NK-92 (cell line): Measurements from ENCODE around the gene LZTS3.
"Not testable (repeated sequence)": the region's sequence is repeated elsewhere in the genome, so short reads cannot be mapped to it uniquely, and the experiment has no call there.

Experiments used
- DNase-seq: peaks from one replicate; lab custom pipeline; 2025; ENCODE audit not compliant: unreplicated experiment; lab: John Stamatoyannopoulos, UW

The LZTS3 gene

DNA sequence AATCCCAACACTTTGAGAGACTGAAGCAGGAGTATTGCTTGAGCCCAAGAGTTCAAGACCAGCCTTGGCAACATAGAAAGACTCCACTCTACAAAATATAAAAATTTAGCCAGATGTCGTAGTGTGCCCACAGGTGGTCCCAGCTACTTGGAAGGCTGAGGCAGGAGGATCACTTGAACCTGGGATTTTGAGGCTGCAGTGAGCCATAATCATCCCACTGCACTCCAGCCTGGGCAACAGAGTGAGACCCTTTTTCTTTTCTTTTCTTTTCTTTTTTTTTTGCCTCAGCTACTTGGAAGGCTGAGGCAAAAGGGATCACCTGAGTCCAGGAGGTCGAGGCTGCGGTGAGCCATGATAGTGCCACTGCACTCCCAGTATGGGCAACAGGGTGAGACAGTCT lies 31.6 kb downstream of the LZTS3 start:
- DNase-seq: no peak

DNA sequence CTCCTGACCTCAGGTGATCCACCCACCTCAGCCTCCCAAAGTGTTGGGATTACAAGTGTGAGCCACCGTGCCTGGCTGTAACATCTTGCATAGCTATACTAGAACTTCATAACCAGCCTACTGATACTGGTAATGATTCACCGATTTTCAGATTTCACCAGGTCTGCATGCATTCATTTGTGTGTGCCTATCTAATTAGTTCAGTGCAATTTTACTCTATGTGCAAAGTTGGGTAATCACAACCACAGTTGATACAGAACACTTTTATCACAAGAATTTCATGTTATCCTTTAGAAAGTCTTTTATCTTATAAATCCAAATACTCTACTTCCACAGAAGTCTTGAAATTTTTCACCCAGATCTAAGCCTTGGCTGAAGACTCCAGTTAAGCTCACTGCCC lies 35.9 kb downstream of the LZTS3 start:
- no peak for DNase-seq

DNA sequence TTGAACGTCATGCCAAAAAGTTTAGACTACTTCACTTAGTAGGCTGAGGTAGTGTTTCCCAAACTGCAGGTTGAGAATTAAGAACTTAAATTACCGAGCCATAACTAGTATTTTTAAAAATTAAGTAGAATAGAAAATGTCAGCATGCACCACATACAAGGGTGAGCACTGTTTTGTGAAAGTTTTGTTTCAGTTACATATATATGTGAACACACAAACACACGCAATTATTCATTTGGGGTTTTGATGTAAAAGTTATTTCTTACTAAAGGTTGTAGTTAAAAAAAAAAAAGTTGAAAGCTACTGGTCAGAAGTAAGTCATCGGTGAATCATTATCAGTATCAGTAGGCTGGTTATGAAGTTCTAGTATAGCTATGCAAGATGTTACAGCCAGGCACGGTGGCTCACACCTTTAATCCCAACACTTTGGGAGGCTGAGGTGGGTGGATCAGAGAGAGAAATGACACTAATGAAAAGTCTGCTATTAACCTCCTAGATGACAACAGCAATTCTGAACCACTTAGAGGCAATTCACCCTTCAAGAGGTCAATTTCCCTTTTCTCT lies 37.8 kb downstream of the LZTS3 start:
- no peak for DNase-seq

DNA sequence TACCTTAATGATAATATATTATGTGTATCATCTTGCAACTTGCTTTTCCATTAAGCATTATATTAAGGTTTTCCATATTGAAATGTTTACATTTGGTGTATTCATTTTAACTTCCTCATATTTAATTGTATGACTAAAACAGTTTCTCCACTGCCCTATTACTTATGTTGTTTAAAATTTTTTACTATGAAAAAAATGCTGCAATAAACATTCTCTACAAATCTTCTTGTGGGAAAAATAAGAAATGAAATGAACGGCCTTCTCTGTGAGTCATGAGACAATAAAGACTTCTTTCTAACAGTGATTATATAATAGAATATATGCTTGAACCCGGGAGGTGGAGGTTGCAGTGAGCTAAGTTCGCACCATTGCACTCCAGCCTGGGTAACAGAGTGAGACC lies 39.2 kb downstream of the LZTS3 start:
- no peak for DNase-seq

DNA sequence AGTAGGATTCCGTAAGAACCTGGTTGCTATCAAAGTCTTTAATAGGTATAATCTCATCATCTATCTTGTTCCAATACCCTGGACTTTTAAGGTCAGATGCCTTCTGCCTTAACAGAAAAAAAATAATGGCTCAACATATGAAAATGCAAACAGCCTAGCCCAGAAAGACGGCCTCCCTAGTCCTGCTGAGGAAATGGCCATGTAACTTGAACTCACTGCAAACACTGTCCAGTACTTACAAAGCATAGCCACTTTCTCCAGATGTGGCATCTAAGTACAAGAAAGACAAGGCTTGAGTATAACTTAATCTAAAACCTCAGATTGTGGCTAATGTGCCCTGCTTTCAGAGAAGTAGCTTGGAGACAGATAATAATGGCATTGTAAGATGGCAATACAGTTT lies 40.2 kb downstream of the LZTS3 start:
- no peak for DNase-seq

DNA sequence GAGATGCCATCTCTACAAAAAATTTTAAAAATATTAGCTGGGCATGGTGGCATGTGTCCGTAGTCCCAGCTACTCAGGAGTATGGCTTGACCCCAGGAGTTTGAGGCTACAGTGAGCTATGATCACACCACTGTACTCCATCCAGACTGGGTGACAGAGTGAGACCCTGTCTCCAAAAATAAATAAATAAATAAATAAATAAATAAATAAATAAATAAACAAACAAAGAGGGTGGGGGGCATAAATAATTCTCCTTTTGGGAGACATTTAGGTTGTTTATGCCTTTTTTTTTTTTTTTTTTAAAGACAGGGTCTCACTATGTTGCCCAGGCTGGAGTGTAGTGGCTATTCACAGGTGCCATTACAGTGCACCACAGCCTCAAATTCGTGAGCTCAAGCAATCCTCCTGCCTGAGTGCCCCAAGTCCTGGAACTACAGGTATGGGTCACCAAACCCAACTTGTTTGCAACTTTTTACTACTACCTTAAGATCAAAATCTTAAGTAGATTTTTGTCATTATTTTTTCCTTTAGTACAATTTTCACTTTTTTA lies 43.2 kb downstream of the LZTS3 start:
- DNase-seq: no peak

GRCh38 chr20:3129094-3129493 lies 44.3 kb downstream of the LZTS3 start:
- no peak for DNase-seq

GRCh38 chr20:3128275-3128984 lies 44.9 kb downstream of the LZTS3 start:
- DNase-seq: no peak

- DNase-seq: no peak
Measured at GRCh38 chr20:3126527-3126859, 46.9 kb downstream of the LZTS3 start.

DNA sequence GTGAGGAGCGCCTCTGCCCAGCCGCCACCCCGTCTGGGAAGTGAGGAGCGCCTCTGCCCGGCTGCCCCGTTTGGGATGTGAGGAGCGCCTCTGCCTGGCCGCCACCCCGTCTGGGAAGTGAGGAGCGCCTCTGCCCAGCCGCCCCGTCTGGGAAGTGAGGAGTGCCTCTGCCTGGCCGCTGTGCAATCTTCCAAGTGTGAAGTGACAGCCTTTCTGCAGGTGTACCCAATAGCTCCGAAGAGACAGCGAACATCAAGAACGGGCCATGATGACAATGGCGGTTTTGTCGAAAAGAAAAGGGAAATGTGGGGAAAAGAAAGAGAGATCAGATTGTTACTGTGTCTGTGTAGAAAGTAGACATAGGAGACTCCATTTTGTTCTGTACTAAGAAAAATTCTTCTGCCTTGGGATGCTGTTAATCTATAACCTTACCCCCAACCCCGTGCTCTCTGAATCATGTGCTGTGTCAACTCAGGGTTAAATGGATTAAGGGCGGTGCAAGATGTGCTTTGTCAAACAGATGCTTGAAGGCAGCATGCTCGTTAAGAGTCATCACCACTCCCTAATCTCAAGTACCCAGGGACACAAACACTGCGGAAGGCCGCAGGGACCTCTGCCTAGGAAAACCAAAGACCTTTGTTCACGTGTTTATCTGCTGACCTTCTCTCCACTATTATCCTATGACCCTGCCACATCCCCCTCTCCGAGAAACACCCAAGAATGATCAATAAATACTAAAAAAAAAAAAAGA lies 47.4 kb downstream of the LZTS3 start:
- DNase-seq: not testable (repeated sequence)

GRCh38 chr20:3124773-3125560 lies 48.4 kb downstream of the LZTS3 start:
- not testable (repeated sequence) for DNase-seq

DNA sequence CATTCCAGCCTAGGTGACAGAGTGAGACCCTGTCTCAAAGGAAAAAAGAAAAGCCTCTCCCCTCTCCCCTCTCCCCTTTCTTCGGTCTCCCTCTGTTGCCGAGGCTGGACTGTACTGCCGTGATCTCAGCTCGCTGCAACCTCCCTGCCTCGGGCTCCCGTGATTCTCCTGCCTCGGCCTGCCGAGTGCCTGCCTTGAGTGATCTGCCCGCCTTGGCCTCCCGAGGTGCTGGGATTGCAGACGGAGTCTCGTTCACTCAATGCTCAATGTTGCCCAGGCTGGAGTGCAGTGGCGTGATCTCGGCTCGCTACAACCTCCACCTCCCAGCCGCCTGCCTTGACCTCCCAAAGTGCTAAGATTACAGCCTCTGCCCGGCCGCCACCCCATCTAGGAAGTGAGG lies 49.2 kb downstream of the LZTS3 start:
- not testable (repeated sequence) for DNase-seq

GRCh38 chr20:3123542-3123941 lies 49.8 kb downstream of the LZTS3 start:
- no peak for DNase-seq

DNA sequence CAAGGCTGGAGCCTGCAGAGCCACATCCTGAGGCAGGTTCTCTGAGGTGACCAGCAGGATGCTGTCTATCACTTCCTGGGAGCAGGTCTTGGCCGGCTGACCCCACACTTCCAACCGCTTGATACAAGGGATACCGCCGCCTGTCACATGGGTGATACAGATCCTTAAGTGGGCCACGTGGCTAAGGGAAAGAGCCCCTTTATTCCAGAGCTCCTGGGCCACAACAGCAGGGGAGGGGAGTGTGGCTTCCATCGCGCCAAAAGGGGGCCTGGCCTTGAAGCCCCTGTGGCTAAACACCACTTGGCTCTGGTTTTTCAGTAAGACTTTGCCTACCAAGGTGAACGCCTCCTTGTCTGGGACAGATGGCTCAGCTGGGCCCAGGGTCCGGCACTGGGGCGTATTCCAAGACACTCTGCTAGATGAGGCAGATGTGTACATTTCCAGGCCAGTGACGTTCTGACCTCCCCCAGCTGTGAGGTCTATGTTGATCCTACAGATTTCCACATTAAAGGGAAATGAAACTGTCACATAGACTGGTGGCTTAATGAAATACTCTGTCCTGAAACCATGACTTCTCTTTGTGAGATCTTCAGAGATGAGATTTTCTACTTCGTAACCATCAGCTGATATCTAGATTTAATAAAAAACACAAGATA lies 51.3 kb downstream of the LZTS3 start:
- DNase-seq: no peak

- DNase-seq: no peak
Measured at GRCh38 chr20:3121271-3121911, 52.0 kb downstream of the LZTS3 start.

DNA sequence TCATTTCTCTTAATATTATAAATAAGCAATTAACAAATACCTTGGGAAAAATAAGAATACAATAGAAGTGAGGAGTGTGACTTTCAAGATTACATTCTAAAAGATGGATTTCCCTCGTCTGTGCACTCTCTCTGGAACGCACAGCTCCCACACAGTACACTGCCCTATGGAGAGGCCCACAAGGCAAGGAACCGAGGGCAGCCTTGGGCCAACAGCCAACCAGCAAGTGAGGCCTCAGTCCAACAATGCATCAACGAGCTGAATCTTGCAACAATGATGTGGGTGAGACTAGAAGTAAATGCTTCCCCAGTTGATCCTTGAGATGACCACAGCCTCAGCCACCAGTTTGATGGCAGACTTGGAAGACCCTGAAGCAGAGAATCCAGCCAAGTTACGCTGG lies 54.3 kb downstream of the LZTS3 start:
- DNase-seq: no peak

- not testable (repeated sequence) for DNase-seq
Measured at GRCh38 chr20:3117839-3118379, 55.4 kb downstream of the LZTS3 start.

- DNase-seq: no peak
Measured at GRCh38 chr20:3116341-3116740, 57.0 kb downstream of the LZTS3 start.

- no peak for DNase-seq
Measured at GRCh38 chr20:3115190-3116107, 57.9 kb downstream of the LZTS3 start.
